IPS-20b (cell line): ENCODE data around the gene PDLIM7.

Source experiments
- H3K27ac ChIP-seq: one replicate; pipeline ENCODE4 v1.5.1; 2013; ENCODE audit warnings: low read length
- H3K27me3 ChIP-seq: 2 replicates; pipeline ENCODE4 v1.6.1; 2013; ENCODE audit warnings: mild to moderate bottlenecking, low read length, inconsistent platforms; ENCODE audit not compliant: insufficient read depth
- H3K36me3 ChIP-seq: 2 replicates; pipeline ENCODE4 v1.6.1; 2013; ENCODE audit warnings: low read depth, mild to moderate bottlenecking, inconsistent platforms, low read length, moderate library complexity; ENCODE audit not compliant: insufficient read depth
- H3K4me1 ChIP-seq: 2 replicates; pipeline ENCODE4 v1.6.1; 2013; ENCODE audit warnings: mild to moderate bottlenecking, control low read depth, inconsistent platforms, low read length, moderate library complexity; ENCODE audit not compliant: insufficient read depth
- H3K4me3 ChIP-seq: 2 replicates; pipeline ENCODE4 v1.5.1; 2013; ENCODE audit warnings: mild to moderate bottlenecking, low read length, inconsistent platforms
- H3K9ac ChIP-seq: 2 replicates; pipeline ENCODE4 v1.6.1; 2013; ENCODE audit warnings: low read depth, mild to moderate bottlenecking, inconsistent platforms, low read length, moderate library complexity
- H3K9me3 ChIP-seq: 2 replicates; pipeline ENCODE4 v1.6.1; 2013; ENCODE audit warnings: mild to moderate bottlenecking, low read depth, low read length, inconsistent platforms; ENCODE audit not compliant: insufficient read depth

Gene PDLIM7

DNA sequence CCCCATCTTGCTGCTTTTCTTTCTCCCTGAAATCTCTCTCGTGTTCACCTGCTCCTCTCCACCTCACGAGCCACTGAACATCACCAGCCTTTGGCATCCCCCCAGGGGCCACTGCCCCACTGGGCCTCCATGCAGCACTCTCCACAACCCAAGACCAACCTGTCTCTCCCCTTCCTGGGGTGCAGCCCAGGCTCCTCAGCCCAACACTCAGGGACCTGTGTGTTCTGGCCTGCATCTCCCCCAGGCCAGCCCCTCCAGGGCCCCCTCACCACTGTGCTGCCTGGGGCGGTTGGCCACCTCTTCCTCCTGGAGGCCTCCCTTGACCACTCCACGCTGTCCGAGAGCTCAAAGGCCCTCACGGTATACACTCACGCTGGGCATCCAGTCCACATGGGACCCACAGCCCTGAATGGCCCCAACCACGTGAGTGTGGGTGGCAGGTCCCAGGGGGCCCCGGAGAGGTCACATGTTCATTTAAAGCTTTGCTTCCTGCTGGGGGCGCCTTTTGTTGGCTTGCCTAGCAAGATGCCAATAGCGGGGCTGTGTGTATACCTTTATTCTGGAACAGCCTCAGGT is 12.7 kb upstream of the PDLIM7 start:
- H3K36me3 ChIP-seq = peaks cover 49% of the 10 kb centered on the region
- H3K27ac ChIP-seq = no peak overlapping the region
- H3K4me1 ChIP-seq = peaks cover 5% of the 10 kb centered on the region; the same call in 1 of the 2 replicates
- no peak overlapping the region for H3K9ac ChIP-seq
- no peaks in the 10 kb centered on the region for H3K27me3 ChIP-seq
- H3K4me3 ChIP-seq = no peak overlapping the region
- H3K9me3 ChIP-seq = no peaks in the 10 kb centered on the region

DNA sequence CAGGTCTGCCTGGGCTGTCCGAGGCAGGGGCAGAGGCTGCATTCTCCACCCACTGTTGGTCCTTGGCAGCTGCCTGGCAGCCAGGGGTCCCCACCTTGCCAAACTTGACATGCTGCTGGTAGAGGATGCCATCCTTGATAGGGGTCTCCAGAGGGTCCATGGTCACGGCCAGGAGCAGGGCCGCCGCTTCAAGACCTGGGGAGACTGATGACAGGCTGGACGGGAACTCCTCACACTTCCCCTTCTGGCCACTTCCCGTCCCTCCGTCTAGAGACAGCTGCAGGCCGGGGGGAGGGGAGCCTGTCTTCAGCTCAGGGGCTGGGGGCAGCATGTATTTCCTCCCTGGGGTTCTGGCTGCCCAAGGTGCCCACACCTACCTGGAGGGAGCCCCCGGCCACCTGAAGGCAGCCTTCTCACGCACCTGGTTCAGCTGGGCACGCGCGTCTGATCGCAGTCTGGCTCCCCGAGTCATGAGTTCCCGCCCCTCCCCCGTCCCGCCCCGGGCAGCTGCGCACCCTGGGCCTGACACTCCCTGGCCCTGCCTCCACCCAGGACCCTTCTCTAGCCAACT is 12.1 kb upstream of the PDLIM7 start, which contains the start of gene DOK3:
TSS of gene DOK3 (minus strand) at position 446 of the 571 bp plus-strand sequence. CDS start at position 160, 286 bp downstream.
- Histone ChIP-seq H3K27me3 (no peaks in the 10 kb centered on the region), H3K9me3 (no peaks in the 10 kb centered on the region), H3K9ac (no peak within 1 kb of the TSS), H3K4me3 (no peak within 1 kb of the TSS), H3K36me3 (peaks cover 43% of the 10 kb centered on the region), H3K27ac (no peak within 1 kb of the TSS), H3K4me1 (peaks cover 5% of the 10 kb centered on the region; the same call in 1 of the 2 replicates)

DNA sequence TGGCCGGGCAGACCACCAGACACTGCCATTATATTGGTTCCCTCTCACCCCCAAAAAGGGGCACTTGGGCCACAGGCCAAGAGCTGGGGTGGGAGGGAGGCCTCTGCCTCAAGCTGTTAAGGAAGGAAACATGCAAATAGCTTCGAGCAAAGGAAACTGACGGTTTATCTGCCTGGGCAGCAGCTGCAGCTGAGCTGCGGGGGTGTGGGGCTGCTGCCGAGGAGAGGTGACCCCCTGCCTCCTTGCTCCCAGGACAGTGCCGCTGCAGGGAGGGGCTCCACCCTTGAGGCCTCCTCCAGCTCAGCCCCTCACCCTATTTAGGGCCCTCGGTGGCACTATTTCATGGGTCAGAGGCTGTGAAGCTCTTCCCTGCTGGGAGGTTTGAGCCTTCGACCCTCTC is 11.4 kb upstream of the PDLIM7 start:
- no peaks in the 10 kb centered on the region for H3K9me3 ChIP-seq
- H3K4me3 ChIP-seq = no peak overlapping the region
- H3K27me3 ChIP-seq = no peaks in the 10 kb centered on the region
- peaks cover 37% of the 10 kb centered on the region for H3K36me3 ChIP-seq
- H3K9ac ChIP-seq = no peak overlapping the region
- peaks cover 5% of the 10 kb centered on the region; the same call in 1 of the 2 replicates for H3K4me1 ChIP-seq
- no peak overlapping the region for H3K27ac ChIP-seq

DNA sequence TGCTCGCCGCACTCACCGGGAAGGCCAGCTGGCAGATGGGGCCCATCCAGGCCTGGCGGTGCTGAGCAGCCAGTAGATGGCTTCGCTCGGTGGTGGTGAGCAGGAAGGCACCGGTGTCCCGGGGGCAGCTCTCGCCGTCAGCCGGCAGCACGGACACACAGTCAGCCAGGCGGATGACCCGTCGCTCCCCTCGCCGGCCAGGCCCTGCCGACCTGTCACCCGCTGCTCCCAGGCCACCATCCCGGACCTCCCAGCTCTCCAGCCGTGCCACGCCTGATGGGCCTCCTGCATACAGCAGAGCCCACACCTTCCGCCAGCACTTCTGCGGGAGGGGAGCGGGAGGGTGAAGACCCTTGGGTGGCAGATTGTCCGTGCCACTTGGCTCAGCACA is 10.8 kb upstream of the PDLIM7 start:
- Histone ChIP-seq H3K4me1 (peaks cover 5% of the 10 kb centered on the region; the same call in 1 of the 2 replicates), H3K4me3 (no peak overlapping the region), H3K27ac (no peak overlapping the region), H3K36me3 (peaks cover 30% of the 10 kb centered on the region), H3K27me3 (no peaks in the 10 kb centered on the region), H3K9me3 (no peaks in the 10 kb centered on the region), H3K9ac (no peak overlapping the region)

DNA sequence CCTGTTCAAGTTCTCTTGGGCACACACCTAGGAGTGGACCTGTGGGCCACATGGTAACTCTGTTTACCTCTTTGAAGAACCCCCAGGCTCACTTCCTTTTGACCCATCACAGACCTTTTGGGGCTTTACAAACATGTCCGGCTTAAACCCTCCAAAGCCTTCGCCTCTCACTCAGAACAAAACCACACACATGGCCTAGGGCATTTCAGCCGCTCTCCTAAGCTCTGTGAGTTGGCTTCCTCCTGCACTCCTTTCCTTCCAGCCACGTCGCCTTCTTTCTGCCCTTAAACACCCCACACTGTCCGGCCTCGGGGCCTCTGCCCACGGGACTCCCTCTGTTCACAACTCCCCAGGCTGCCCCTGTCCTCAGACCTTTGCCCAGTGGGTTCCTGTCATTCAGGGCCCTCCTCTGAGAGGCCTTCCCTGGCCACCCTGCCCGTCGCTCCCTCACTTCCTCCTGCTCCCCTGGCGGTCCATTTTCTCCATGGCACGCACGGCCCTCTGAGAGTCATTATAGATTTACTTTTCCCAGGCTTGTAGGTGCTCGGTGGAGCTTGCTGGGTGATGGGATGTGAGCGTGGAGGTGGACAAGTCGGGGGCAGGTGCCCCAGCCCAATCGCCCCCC is 10.3 kb upstream of the PDLIM7 start:
- peaks cover 5% of the 10 kb centered on the region; the same call in 1 of the 2 replicates for H3K4me1 ChIP-seq
- H3K4me3 ChIP-seq = no peak overlapping the region

DNA sequence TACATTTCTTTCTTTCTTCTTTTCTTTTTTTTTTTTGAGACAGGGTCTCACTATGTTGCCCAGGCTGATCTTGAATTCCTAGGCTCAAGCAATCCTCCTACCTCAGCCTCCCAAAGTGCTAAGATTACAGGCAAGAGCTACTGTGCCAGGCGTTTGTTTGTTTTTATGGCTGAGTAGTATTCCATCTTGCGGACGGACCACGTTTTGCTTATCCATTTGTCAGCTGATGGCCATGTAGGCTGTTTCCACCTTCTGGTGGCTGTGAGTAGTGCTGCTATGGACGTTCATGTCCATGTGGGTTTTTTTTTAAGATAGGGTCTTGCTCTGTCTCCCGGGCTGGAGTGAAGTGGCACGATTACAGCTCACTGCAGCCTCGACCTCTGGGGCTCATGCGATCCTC is 9.8 kb upstream of the PDLIM7 start:
- no peaks in the 10 kb centered on the region for H3K27me3 ChIP-seq
- H3K27ac ChIP-seq = no peak overlapping the region
- H3K9ac ChIP-seq = no peak overlapping the region
- peaks cover 5% of the 10 kb centered on the region; the same call in 1 of the 2 replicates for H3K4me1 ChIP-seq
- no peak overlapping the region for H3K4me3 ChIP-seq
- peaks cover 20% of the 10 kb centered on the region for H3K36me3 ChIP-seq
- H3K9me3 ChIP-seq = no peaks in the 10 kb centered on the region

More for the DNA sequence above, 10.3 kb upstream of the PDLIM7 start:
- no peaks in the 10 kb centered on the region for H3K27me3 ChIP-seq
- no peak overlapping the region for H3K27ac ChIP-seq
- peaks cover 25% of the 10 kb centered on the region for H3K36me3 ChIP-seq
- no peak overlapping the region for H3K9ac ChIP-seq
- no peaks in the 10 kb centered on the region for H3K9me3 ChIP-seq

DNA sequence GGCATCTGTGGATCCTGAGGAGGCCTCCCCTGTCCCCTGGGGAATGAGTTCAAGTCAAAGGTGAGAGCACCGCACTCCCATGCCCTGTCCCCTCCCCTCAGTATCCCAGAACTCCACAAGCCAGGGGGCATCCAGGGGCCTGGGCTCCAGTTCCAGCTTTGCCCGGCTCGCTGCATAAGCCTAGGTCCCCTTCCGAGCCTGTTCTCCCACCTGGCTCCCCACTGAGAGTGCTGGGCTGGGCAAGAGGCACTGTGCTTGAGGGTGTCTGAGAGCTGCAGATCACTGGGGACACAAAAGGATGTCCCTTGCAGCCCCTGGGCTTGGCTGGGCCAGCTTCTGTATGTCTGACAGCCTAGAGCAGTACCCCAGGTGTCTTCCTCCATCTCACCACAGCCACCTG is 7.7 kb upstream of the PDLIM7 start:
- H3K36me3 ChIP-seq = no peaks in the 10 kb centered on the region
- H3K4me3 ChIP-seq = no peak overlapping the region
- no peak overlapping the region for H3K9ac ChIP-seq
- 0 out of 2 replicates have a peak, but pooled peaks cover 4% of the 10 kb centered on the region for H3K27me3 ChIP-seq
- no peak overlapping the region for H3K27ac ChIP-seq
- peaks cover 9% of the 10 kb centered on the region; the same call in 1 of the 2 replicates for H3K4me1 ChIP-seq
- H3K9me3 ChIP-seq = no peaks in the 10 kb centered on the region

DNA sequence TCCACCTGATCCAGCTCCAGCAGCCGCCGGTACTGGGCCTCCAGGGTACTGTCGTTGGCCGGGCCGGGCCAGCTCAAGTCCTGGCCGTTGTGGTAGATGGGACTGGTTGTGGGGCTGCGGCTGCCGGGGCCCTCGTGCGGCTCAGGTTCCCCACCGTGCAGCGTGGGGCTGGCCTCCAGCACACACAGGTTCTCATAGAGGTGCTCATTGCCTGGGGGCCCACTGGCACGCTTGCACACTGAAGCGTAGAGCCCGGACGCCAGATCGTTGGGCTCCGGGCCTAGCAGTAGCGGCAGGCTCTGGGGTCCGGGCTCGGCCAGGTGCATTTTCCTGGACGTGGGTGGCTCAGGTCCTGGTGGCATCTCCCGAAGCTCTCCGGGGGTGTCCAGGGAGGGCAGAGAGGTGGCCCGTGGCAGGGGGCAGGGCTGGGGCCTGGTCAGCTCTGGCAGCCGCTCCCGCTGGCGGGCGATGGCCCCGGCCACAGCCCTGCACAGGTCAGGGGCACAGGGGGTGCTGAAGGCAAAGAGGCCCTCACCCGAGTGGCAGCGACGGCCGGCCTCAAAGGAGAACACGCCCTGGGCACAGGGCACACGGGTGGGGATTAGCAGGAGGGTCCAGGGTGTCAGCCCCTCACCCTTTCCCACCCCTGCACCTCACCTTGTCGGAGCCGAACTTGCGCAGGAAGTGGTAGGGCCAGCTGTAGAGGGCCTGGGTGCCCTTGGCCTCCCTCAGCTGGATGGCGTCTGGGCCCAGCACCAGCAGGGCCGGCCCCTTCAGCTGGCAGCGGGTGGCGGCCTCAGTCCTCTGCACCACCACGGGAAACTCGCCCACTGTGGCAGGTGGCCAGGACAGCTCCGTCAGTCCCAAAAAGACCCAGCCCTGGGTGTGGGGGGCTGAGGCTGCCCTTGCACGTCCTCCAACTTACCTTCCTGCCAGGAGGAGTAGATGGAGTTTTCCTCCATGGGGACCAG is 7.0 kb upstream of the PDLIM7 start:
- peaks cover 11% of the 10 kb centered on the region for H3K27me3 ChIP-seq
- H3K9ac ChIP-seq = no peak overlapping the region
- H3K4me3 ChIP-seq = no peak overlapping the region
- H3K4me1 ChIP-seq = peaks cover 5% of the 10 kb centered on the region; the same call in 1 of the 2 replicates
- no peaks in the 10 kb centered on the region for H3K9me3 ChIP-seq
- no peaks in the 10 kb centered on the region for H3K36me3 ChIP-seq
- no peak overlapping the region for H3K27ac ChIP-seq

DNA sequence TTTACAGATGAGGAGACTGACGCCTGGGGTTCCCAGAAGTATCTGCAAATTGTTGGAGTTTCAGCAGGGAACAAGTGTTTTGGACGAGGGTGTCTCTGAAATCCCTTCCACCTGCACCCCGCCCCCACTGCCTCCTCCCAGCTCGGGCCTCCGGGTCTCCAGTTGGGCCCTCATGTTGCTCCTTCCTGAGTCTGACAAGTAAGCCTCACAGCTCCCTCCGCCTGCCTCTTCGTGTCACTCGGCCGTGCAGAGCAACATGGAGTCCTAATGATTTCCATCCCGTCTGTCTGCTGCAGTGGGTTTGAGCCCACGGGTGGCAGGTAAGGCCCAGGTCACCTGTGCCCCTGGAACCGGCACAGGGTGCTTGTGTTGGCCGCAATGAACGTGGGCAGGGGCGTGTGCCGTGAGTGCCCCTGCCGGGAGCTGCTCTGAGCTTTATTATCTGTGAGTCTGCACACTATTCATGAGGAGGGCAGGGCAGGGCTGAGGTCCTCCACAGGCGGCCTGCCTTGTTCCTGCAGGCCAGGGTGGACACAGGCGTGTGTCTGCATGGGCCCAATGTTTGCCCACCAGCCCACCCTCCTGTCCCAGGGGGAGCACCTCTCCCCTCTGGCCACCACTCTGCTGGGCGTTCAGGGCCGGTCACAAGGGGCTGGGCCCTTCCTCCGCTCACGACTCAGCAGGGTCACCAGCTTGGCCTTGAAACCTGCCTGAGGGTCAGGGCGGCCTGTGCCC is 6.1 kb upstream of the PDLIM7 start:
- Histone ChIP-seq H3K4me3 (no peak overlapping the region), H3K4me1 (peaks cover 9% of the 10 kb centered on the region; the same call in 1 of the 2 replicates), H3K9ac (no peak overlapping the region), H3K27ac (no peak overlapping the region), H3K9me3 (no peaks in the 10 kb centered on the region), H3K36me3 (no peaks in the 10 kb centered on the region), H3K27me3 (peaks cover 19% of the 10 kb centered on the region)

DNA sequence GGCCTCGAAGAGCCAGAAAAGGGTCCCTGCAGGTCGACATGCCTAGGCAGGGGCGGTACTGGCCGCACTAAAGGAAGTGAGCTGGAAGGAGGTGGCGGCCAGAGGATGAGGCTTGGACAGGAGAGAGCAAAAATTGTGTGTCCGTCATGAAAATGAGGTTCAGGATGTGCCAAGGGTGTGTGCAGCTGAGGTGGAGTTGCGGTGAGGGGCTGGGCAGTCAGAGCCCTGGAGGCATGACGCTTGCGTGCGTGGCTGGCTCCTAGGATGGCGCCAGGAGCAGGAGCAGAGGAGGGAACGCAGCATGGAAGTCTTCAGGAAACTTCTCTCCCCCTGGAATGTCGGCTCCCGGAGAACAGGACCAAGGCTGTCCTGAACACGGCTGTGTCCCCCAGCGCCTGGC is 5.5 kb upstream of the PDLIM7 start:
- Histone ChIP-seq H3K4me1 (peaks cover 12% of the 10 kb centered on the region; the same call in 1 of the 2 replicates), H3K27me3 (peaks cover 25% of the 10 kb centered on the region), H3K36me3 (no peaks in the 10 kb centered on the region), H3K27ac (no peak overlapping the region), H3K9ac (no peak overlapping the region), H3K4me3 (no peak overlapping the region), H3K9me3 (no peaks in the 10 kb centered on the region)
